GM03348 (cell line): Measurements from ENCODE around the gene AIF1.
"Not testable (repeated sequence)": the region's sequence is repeated elsewhere in the genome, so short reads cannot be mapped to it uniquely, and the experiment has no call there.

ENCODE experiments used
- DNase-seq: peaks from one replicate; pipeline ENCODE4 v3.0.0; 2012; ENCODE audit warnings: low spot score

Gene AIF1

DNA sequence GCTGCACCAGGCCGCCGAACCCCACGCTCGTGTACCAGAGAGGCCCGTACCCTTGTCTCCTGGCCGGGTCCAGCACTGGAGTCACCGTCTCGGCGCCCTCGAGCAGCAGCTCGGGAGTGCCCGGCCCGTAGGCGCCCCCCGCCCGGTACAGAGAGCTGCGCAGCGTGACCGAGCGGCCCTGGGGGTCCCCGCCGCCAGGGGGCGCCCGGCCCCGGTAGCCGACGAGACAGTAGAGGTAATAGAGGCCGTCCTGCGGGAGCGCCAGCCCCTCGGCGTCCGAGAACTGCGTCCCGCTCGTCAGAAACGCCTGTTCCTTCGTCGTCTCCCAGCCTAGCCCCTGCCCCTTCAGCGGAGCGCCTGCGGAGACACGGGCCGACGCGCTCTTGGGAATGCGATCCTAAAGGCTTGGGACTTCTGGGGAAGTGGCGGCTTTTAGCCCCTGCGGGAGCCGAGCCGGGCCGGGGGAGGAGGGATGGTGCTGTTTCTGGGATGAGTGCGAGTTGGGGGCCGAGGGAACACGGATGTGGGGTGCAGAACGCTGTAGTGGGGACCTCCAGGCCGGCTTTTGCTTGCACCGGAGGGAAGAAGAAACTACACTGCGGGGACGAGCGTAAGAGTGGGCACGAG is 34.1 kb upstream of the AIF1 start:
- peak; percentile 98 for DNase-seq

DNA sequence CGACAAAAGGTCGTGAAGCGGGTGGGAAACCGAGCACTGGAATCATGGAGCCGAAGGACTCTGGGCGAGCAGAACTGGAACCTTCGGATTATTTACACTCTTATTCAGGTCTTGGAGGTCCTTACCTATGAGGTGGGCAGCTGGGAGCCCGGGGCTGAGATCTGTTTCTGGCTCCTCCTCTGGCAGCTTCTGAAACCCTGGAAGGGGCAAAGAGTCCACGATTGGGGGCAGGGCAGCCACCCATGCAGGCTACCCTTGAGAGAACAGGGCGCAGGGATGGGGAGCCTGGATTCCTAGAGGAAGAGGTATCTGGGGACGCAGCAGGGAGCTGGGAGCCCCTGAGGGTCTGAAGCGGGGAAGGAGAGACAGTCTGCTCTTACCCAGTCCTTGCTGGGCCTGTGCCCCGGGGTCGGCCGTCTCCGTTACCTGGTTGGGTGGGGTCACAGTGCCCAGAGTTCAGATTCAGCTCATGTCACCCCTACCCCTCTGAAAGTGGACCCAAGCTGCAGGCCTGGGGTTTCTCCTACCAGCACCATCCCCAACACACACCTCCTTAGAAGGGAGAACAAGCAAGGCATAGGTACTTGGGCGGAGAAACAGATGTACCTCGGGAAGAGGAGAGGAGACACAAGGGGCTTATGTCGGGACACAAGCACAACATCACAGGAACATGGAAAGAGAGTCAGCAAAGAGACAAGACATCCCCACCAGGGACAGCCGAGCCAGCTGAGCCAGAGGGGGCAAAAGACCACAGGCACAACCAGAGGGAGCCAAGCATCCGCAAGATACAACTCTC is 33.4 kb upstream of the AIF1 start:
- DNase-seq, result peak; percentile 51

DNA sequence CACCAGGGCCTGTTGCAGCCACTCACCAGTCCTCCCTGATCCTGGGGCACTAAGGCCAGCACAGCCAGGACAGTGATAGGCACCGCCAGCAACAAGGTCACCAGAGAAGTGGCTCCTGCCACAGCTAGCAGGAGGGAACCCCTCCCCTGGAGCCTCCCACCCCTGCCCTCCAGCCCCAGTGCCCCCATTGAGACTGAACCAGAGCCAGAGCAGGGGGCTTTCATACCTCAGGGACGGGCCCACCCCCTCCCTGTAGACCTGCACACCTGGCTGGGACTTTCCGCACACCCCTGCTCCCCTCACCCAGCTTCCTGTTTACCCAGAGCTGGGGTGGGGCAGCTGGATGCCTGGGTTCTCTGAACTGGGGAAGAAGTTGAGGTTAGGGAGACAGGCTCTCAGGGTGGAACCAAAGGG is 32.8 kb upstream of the AIF1 start, which contains the start of gene LTB:
Gene LTB, minus strand, starts transcription at position 195 of the 414 bp plus-strand sequence. Its CDS starts 7 bp downstream, at position 188.
- DNase-seq, result no peak

DNA sequence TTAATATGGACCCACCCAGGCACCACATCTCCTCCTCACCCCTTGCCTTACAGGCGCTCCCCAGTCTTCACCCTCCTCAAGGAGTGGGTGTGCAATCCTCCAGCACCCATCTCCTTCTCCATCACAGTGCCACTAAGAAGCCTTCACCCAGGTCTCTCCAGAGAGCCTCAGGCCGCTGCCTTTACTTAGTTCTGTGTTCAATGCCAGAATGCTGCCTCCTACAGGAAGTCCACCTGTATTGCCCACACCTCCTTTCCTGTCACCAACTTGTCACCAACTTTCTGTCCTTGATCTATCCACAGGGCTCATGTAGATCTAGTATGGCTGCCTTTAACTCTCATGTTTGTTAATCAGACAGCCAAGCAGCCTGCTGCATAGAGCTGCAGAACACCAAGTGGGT is 29.5 kb upstream of the AIF1 start:
- DNase-seq, result no peak

DNA sequence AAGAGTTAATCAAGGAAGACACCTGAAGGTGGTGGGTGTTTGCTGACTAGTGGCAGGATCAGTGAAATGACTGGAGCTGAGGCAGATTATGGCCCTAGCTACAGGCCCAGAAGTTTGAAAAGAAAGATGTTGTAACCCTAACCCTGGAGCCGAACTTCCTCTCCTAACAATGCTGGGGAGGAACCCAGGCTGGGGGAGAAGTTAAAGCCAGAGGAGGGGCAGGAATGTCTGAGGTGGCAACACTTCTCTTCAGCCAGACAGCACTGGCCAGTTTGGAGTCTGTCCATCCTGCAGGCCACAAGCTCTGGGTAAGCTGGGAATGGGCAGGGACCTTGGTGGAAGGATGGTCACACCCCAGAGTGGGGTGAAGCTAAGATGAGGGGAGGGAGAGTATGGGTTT is 29.0 kb upstream of the AIF1 start, which contains the start of gene LST1:
Gene LST1, plus strand, starts transcription at position 270 of the 400 bp plus-strand sequence. CDS start 1,023 bp downstream, outside the sequence.
- DNase-seq, result no peak

DNA sequence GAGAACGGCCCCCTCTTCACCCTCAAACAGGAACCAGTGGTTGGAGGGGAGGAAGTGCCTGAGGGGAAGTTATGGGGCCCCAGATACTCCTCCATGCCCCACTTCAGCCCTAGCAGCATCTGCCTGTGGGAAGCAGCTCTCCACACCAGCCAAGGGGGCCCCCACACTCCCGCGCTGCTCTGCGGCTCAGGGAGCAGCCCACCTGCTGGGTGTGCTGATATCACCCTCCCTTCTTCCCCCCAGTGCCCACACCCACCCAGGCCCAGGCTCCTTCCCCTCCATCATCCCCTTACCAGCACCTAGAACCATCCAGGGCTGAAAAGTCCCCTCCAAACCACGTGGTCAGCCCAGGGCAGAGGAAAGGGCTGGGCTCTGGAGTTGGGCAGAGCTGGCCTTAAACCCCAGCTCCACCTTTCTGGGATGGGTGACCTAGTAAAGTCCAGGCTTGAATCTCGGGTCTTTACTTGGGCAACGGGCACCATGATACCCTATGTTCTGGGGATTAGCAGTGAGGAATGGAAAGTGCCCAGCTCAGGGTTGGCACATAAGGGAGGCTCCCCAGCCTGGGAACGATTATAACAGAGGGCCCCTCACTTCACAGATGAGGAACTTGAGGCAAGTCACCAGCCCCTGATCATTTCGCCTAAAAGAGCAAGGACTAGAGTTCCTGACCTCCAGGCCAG is 28.3 kb upstream of the AIF1 start:
- DNase-seq, result no peak

DNA sequence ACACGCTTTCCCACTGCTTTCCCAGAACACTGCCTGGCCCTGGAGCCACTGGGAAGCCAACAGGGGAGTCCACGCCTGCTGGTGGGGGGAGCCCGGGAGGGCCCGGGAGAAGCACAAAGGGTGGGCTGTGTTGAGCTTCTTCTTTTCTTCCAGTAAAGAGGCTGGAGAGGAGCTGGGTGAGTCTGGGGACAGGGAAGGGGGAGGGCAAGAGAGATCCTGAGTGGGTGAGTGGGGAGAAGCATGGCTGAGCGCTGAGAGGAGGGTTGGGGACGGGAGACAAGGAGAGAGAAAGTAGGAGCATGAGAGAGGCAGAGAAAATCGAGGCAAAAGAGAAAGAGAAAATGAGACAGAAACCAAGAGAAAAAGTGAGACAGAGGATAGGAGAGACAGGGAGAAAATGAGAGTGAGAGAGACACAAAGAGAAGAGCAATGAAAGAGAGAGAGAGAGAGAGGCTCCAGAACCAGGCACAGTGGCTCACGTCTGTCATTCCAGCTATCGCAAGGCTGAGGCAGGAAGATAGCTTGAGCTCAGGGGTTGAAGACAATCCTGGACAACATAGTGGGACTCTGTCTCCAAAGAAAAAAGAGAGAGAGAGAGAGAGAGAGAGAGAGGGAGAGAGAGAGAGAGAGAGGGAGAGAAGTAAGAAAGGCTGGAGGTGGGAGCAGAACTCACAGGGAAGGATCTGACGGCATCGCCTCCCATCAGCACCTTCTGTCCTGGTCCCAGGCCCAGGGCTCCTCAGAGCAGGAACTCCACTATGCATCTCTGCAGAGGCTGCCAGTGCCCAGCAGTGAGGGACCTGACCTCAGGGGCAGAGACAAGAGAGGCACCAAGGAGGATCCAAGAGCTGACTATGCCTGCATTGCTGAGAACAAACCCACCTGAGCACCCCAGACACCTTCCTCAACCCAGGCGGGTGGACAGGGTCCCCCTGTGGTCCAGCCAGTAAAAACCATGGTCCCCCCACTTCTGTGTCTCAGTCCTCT is 26.9 kb upstream of the AIF1 start:
- no peak for DNase-seq

DNA sequence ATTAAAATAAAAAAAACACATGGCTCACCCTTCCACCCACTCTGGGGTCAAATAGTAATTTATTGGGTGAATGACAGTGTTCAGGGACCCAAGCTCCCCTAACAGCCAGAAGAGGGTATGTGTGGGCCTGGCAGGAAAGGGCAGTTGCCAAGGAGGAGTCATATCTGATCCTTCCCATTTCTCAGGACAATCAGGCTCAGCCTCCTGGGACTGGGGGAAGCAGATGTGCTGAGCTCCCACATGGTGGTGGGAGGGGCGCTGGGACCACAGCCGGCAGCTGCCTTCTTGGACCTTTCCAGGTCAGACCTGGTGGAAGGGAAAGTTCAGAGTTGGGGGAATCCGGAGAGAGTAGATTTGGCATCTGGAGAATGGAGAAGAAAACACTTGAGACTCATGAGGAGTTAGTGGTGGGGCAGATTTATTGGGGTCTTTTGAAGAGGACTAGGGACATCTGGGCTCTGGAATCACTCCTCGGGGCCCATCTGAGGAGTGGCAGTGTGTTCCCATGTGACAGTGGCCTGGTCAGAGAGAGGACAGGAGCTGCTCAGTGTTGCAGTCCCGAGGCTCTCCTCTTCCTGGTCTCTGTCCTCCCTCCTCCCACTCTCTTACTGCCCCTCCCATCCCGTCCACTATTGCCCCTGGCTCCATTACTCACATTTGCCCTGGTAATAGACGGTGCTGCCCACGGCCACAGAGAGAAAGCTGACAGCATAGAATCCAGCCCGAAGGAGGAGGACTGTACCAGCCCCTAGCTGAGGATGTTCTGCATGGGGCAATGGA is 26.0 kb upstream of the AIF1 start:
- DNase-seq, result no peak

DNA sequence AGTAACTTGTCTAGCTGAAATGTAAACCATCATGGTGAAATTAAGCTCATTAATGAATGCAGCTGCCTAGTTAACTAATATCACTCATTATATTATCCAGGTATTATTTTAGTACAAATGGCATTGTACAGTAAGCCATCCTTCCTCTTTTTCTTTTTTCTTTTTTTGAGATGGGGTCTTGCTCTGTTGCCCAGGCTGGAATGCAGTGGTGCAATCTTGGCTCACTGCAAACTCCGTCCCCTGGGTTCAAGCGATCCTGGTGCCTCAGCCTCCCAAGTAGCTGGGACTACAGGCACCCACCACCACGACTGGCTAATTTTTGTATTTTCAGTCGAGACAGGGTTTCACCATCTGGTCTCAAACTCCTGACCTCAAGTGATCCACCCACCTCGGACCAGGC is 24.3 kb upstream of the AIF1 start:
- DNase-seq, result not testable (repeated sequence)

DNA sequence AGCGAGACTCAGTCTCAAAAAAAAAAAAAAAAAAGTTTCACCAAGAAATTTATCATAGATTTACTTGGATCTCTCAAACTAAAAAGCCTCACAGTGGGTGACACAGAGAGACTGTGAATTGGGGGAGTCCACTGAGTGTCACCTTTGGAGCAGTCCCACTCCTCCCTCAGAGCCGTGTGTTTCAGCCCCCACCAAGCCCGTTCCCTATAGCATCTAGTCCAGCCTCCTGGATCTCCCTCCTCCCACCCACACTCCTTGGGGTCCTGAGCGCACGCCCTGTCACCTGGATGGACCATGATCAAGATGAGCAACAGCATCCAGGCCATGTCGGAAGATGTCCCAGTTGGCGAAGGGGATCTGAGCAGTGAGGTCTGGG is 22.6 kb upstream of the AIF1 start:
- no peak for DNase-seq

DNA sequence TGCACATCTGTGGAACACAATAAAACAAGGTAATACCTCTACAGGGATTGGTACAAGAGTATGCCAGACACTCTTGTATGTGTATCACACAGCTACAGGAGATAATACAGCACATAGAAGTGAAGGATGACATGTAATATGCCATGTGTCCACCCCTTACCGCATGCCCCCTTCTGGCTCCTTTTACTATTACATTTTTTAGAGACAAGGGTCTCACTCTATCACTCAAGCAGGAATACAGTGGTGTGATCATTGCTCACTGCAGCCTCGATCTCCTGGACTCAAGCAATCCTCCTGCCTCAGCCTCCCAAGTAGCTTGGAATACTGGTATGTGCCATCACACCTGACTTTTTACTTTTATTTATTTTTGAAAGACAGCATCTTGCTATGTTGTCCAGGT is 18.0 kb upstream of the AIF1 start:
- DNase-seq, result no peak

DNA sequence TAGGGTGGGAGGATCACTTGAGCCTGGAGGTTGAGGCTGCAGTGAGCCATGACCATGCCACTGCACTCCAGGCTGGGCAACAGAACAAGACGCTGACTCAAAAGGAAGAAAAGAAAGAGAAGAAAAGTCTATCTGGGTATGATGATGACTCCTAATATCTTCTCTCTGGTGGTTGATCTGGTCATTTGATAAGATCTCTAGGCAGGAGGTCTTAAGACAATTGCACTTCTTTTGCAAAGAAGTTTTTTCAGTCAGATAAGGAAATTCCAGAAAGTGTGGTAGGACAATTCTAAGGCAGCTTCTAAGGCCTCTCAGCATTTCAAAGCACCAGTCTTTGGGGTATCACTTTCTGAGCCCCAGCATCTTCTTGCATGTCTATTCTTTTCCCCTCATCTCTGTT is 7.7 kb upstream of the AIF1 start:
- no peak for DNase-seq

DNA sequence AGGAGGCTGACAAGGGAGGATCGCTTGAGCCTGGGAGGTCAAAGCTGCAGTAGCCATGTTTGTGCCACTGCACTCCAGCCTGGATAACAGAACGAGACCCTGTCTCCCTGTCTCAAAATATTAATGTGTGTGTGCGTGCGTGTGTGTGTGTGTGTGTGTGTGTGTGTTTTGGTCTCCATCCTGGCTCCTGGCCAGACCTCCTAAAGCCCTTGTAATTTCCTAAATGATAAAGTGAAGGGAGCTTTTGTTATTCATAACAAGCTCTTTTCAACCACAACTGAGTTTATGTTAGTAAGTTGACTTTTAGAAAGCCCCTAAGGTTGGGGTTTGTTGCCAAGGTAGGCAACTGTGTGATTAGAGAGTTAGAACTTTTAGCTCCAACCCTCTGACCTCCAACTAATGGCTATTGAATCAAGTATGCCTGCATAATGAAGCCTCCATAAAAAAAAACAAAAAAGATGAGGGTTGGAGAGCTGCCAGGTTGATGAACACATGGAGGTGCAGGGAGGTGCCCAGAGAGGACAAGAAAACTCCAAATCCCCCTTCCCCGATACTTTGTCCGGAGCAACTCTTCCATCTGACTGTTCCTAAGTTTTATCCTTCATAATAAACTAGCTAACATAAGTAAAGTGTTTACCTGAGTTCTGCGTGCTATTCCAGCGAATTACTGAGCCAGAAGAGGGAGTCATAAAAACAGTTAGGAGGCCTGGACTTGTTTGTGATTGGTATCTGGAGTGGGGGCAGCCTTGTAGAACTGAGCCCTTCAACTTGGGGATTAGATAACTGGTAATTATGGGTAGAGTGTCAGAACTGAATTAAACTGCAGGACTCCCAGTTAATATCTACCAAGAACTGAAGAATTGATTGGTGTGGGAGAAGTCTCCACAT is 5.3 kb upstream of the AIF1 start:
- no peak for DNase-seq

DNA sequence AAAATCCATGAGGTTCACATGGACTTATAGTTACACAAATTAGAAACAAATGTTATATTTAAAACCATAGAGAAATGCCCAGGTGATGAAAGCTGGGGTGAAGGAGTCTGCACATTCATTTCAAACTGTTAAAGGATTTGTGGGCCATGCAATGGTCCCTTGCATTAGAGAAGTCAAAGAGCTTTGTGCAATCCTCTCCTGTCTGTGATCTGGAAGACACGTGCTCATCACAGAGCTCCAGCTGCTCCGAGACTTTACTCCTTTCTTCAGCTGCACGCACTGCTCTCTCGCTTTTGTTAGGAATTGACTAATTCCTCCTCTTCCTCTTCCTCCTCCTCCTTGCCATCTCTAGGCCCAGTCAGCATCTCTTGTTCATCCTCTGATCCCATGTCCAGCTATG is 4.1 kb upstream of the AIF1 start:
- peak; percentile 26 for DNase-seq

DNA sequence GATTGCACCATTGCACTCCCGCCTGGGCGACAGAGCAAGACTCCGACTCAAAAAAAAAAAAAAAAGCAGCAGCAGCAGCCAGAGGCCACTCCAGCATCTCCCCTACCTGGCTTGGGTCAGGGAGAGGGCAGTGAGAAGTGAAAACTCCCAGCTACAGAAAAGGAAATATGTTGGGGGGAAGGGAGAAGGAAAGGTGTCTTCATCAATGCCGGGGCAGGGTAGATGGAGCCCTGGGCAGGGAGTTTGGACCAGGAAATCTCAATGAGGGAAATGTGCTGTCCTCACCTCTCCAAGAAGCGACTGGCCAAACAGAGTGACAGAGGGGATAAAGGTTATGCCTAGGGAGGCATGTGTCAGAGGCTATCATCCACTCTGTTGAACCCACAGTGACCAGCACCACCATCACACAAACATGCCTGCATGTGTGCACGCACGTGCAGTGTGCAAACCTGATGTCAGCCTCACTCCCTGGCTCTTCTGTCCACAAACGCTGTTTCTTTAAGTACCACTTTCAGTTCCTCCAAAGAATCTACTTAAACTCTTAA is 887 bp upstream of the AIF1 start:
- no peak for DNase-seq

DNA sequence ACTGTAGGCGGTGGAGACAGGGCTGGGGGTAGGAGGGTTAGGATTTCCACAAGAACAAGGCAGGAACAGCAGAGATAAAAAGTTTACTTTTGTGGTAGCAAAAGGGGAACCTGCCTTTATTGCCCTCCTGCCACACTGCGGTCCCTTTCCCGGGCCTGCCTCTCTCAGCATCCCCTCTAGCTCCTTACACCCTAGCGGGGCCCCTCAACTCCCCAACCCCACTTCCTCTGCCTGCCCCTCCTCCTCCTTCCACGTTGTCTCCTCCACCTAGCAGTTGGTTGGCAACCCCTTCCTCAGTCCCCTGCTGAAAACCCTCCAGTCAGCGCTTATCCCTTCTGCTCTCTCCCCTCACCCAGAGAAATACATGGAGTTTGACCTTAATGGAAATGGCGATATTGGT is 714 bp downstream of the AIF1 start:
- no peak for DNase-seq

DNA sequence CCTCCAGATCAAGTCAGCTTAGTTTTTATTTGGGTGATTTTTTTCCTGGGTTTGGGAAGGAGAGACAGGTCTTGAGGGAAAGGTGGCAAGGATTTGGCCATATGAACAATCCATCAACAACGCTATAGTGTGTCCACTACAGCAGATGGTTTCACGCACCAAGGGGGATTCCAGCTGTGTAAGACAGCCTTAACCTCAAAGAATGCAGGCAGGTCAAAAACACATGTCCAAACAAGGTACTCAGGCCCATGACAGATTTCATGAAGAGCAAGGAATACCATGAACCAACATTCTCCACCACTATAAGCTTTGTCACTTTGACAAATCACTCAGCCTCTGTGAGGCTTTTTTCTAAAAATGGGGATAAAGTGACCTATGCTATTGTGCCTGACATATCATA is 2.0 kb downstream of the AIF1 start:
- no peak for DNase-seq

DNA sequence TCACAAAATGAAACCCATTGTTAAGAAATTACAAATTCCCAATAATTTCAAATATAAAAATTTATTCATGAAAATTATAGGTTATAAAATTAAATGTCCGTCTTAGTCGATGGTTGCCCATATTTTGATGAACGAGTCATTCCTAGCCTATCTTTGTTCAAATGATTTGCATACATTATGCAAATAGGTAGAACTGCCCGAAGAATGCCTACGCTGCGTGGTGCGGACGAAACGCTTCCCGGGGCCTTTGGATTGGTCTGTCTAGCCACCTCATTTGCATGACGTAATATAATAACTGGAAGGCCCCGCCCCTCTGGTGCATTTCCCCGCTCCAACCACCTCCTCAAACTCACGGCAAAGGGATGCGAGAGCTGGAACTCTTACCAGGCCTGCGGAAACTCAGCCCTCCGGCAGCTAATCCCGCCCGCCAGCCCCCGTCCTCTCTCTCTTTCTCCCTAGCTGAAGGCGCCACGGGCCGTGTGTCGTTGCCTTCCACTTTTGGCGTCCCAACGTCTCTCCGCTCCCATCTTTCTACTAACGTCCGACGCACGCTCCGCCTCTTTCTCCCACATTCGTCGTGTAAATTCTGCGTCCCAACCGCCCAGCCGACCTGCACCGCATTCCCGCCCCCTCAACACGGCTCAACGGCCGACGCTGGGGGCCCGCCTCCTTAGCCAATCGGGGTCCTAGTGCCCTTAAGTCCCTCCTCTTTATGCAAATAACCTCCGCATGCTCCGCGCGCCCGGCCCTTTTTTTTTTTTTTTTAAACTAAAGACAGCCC is 5.0 kb downstream of the AIF1 start:
- peak; percentile 97 for DNase-seq
